Endodermal cell (in vitro differentiated cells): ENCODE data around the gene BEST3. TPM values are rescaled to one million over a fixed set of nuclear protein-coding genes. Genes with fewer than 3 reads are reported as not detected.

Experiments
- DNase-seq: peaks from one replicate; pipeline ENCODE4 v3.0.0-alpha.2; 2017
- H3K27ac ChIP-seq: 2 replicates; pipeline ENCODE4 v1.5.1; 2013; ENCODE audit warnings: mild to moderate bottlenecking, low read depth, low read length, moderate library complexity
- H3K27me3 ChIP-seq: 2 replicates; pipeline ENCODE4 v1.6.1; 2013; ENCODE audit warnings: mild to moderate bottlenecking, low read length, moderate library complexity; ENCODE audit not compliant: insufficient read depth, control insufficient read depth, poor library complexity, severe bottlenecking
- H3K36me3 ChIP-seq: 2 replicates; pipeline ENCODE4 v1.7.0; 2013; ENCODE audit warnings: mild to moderate bottlenecking, low read length, moderate library complexity; ENCODE audit not compliant: control insufficient read depth, insufficient read depth
- H3K4me1 ChIP-seq: one replicate; pipeline ENCODE4 v1.7.0; 2013; ENCODE audit warnings: low read length; ENCODE audit not compliant: control insufficient read depth, insufficient read depth
- H3K4me3 ChIP-seq: 2 replicates; pipeline ENCODE4 v1.5.1; 2013; ENCODE audit warnings: mild to moderate bottlenecking, low read length, moderate library complexity
- H3K9ac ChIP-seq: 2 replicates; pipeline ENCODE4 v1.6.1; 2013; ENCODE audit warnings: mild to moderate bottlenecking, low read length, moderate library complexity; ENCODE audit not compliant: poor library complexity, severe bottlenecking; ENCODE audit errors: extremely low read depth
- H3K9me3 ChIP-seq: 2 replicates; pipeline ENCODE4 v1.6.1; 2013; ENCODE audit warnings: mild to moderate bottlenecking, low read length, moderate library complexity; ENCODE audit not compliant: control insufficient read depth
- H3K27ac Mint-ChIP-seq: 2 replicates; pipeline ENCODE4 v1.8.0; 2020; ENCODE audit warnings: mixed read lengths
- H3K27me3 Mint-ChIP-seq: 2 replicates; pipeline ENCODE4 v1.8.0; 2021; ENCODE audit warnings: mild to moderate bottlenecking, mixed read lengths; ENCODE audit not compliant: insufficient read depth
- H3K36me3 Mint-ChIP-seq: 2 replicates; pipeline ENCODE4 v1.8.0; 2020; ENCODE audit warnings: low read depth, mixed read lengths
- H3K4me1 Mint-ChIP-seq: 2 replicates; pipeline ENCODE4 v1.8.0; 2020; ENCODE audit warnings: mixed read lengths
- H3K4me3 Mint-ChIP-seq: 2 replicates; pipeline ENCODE4 v1.8.0; 2020; ENCODE audit warnings: mild to moderate bottlenecking, moderate library complexity, mixed read lengths
- H3K9me3 Mint-ChIP-seq: 2 replicates; pipeline ENCODE4 v1.8.0; 2020; ENCODE audit warnings: mild to moderate bottlenecking, mixed read lengths
- WGBS, 2 experiments: methylation state at CpG; one replicate each; pipeline versions ENCODE4 v1.1.5 to v1.1.7; 2013; ENCODE audit warnings: missing lambda C conversion rate in 2 of 2, mixed read lengths in 1 of 2; ENCODE audit not compliant: insufficient coverage in 1 of 2, insufficient read length in 1 of 2; 5-methylcytosine and 5-hydroxymethylcytosine counted together
- total RNA-seq, 2 donors: library from RNA; stranded (reverse); fragmentation: NEBNext Ultra II Directional in 1 of 2; extraction: Animal tissue kit (Norgen Biotek cat#: 25700) in 1 of 2; gene quantifications; 2 replicates in 1 of 2; 3 replicates in 1 of 2; pipeline ENCODE4 v1.2.1, GENCODE V29; 2021
- TF ChIP-seq, protein P1 (sequence below): fragments of 200-600 bp; sonication (generic); conservative IDR thresholded peaks from 2 replicates; pipeline ENCODE4 v1.5.0; 2021; ENCODE audit warnings: antibody characterized with exemption, mild to moderate bottlenecking

BEST3 gene
- total RNA-seq, 2 donors from 2014 or later, result not detected

DNA sequence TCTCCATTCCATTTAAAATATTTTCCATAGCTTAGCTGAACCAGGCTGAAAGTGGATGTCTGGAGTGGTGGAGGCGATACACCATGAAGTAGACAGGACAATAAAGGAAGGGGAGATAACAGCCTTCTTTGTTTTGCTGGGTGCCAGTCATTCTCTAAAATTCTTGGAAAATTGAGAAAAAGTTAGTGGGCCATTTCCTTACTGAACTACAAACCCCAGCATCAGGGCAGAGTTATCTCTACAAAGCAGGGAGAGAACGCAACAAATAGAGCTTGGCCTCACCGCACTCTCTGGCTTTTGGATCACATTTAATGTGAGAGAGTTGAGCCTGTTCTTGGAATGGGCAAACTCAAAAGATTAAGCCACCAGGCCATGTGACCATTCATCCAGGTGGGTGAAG is 47.2 kb downstream of the BEST3 start:
- 97 to 100% methylated on average over 3 of the region's 3 CpGs for WGBS, 2 experiments
- TF ChIP-seq, protein P1, sequence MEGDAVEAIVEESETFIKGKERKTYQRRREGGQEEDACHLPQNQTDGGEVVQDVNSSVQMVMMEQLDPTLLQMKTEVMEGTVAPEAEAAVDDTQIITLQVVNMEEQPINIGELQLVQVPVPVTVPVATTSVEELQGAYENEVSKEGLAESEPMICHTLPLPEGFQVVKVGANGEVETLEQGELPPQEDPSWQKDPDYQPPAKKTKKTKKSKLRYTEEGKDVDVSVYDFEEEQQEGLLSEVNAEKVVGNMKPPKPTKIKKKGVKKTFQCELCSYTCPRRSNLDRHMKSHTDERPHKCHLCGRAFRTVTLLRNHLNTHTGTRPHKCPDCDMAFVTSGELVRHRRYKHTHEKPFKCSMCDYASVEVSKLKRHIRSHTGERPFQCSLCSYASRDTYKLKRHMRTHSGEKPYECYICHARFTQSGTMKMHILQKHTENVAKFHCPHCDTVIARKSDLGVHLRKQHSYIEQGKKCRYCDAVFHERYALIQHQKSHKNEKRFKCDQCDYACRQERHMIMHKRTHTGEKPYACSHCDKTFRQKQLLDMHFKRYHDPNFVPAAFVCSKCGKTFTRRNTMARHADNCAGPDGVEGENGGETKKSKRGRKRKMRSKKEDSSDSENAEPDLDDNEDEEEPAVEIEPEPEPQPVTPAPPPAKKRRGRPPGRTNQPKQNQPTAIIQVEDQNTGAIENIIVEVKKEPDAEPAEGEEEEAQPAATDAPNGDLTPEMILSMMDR, result no peak
- Histone ChIP-seq H3K27me3 (no peaks in the 10 kb centered on the region), H3K4me1 (no peaks in the 10 kb centered on the region), H3K4me3 (no peak overlapping the region), H3K9me3 (no peaks in the 10 kb centered on the region), H3K27ac (no peak overlapping the region), H3K36me3 (no peaks in the 10 kb centered on the region), H3K9ac (no peak overlapping the region)
- no peaks in the 10 kb centered on the region for H3K27me3 Mint-ChIP-seq
- H3K4me3 Mint-ChIP-seq, result no peak overlapping the region
- H3K27ac Mint-ChIP-seq, result no peak overlapping the region
- no peaks in the 10 kb centered on the region for H3K36me3 Mint-ChIP-seq
- no peak for DNase-seq
- H3K4me1 Mint-ChIP-seq, result no peaks in the 10 kb centered on the region
- no peaks in the 10 kb centered on the region for H3K9me3 Mint-ChIP-seq

DNA sequence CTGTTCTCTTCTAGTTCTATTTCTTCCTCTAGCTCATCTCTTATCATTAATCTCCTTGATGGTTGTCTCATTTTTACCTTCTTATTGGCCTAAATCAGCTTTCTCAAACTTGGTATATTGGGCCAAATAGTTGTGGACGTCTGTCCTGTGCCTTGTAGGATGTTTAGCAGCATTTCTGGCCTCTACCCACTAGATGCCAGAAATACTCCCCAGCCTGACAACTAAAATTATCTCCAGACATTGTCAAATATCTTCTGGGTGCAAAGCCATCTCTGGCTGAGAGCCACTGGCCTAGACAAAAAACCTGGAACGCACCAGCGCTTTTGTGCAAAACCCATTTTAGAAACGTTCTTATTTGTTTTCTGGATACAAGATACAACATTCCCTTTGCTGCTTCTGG is 49.6 kb downstream of the BEST3 start:
- no peak overlapping the region for H3K27ac ChIP-seq
- TF ChIP-seq, protein P1, result peak; percentile 15
- H3K4me1 Mint-ChIP-seq, result no peaks in the 10 kb centered on the region
- H3K9me3 ChIP-seq, result no peaks in the 10 kb centered on the region
- no peak overlapping the region for H3K4me3 ChIP-seq
- H3K9me3 Mint-ChIP-seq, result no peaks in the 10 kb centered on the region
- no peaks in the 10 kb centered on the region for H3K27me3 ChIP-seq
- H3K27ac Mint-ChIP-seq, result no peak overlapping the region
- no peaks in the 10 kb centered on the region for H3K36me3 ChIP-seq
- H3K4me1 ChIP-seq, result no peaks in the 10 kb centered on the region
- H3K27me3 Mint-ChIP-seq, result no peaks in the 10 kb centered on the region
- H3K4me3 Mint-ChIP-seq, result no peak overlapping the region
- WGBS, 2 experiments, result 81 to 83% methylated on average over 4 of the region's 4 CpGs
- H3K9ac ChIP-seq, result no peak overlapping the region
- DNase-seq, result no peak
- H3K36me3 Mint-ChIP-seq, result no peaks in the 10 kb centered on the region

DNA sequence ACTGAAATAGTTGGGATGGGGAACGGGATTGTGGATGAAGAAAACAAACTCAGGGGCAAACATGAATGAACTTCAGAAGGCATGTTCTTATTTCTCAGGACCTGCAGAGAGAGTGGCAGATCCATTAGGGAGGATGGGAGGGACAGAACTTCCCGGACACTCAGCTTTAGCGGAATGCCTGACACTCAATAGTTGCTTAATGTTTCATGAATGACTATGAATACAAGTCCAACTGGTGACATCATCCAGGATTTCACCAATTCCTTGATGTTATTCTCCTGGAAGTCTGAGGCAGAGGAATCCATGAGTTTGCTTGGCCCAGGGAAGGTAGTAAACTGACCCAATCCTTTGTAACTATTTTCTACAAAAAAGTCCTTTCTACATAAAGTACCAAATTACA is 50.6 kb downstream of the BEST3 start:
- 89 to 96% methylated on average over 3 of the region's 3 CpGs for WGBS, 2 experiments
- Mint-ChIP-seq H3K27me3 (no peaks in the 10 kb centered on the region), H3K9me3 (no peaks in the 10 kb centered on the region), H3K36me3 (no peaks in the 10 kb centered on the region), H3K27ac (no peak overlapping the region), H3K4me1 (no peaks in the 10 kb centered on the region), H3K4me3 (no peak overlapping the region)
- no peaks in the 10 kb centered on the region for H3K27me3 ChIP-seq
- no peaks in the 10 kb centered on the region for H3K4me1 ChIP-seq
- TF ChIP-seq, protein P1, result no peak
- no peak for DNase-seq
- H3K9me3 ChIP-seq, result no peaks in the 10 kb centered on the region
- no peaks in the 10 kb centered on the region for H3K36me3 ChIP-seq
- no peak overlapping the region for H3K4me3 ChIP-seq
- no peak overlapping the region for H3K9ac ChIP-seq
- no peak overlapping the region for H3K27ac ChIP-seq
